ENCODE data around the gene MSMB. TPM values are rescaled to one million over a fixed set of nuclear protein-coding genes. Genes with fewer than 3 reads are reported as not detected.

Gene MSMB
- total RNA-seq, 1 donor = not detected

DNA sequence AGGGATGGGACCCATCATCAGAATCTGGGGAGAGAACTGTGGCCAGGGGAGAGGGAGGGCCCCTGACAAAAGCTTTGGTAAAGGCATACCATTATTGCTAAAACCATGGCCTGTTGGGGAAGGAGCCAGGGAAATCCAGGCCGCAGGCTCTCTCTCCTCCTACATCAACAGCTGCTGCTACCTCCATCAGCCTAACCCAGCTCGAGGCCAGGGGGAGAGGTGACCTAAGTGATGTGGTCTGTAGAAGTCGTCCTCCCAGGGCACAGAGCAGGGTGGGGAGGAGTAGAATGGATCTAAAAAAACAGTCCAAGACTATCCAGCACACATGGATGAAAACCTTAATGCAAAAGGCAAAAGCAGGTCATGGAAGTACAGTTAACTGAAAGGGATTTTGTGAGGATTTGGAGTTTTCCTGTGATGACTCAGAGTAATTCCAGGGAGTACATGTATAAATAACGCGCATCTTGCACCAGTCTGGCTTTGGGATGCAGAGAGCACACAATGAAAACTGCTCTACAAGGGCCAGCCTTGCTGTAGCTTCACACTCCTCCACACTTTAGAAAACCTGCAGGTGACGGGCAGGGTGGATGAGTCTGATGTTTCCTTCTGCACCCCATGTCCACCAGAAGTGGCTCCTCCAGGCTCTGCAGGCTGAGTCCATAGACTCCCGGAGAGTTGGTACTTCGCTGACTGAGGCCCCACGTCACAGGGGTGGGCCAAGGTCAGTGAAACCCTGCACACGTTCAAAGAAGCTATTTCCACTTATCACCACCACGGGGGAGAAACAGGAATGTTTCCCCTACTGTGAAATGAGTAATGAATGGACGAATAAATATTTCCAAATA is 38.5 kb upstream of the MSMB start:
- Histone ChIP-seq H3K9me3 (ENCODE audit: low read depth, low read length) (no peaks in the 10 kb centered on the region), H4K20me1 (ENCODE audit: insufficient read depth, low read length) (no peaks in the 10 kb centered on the region), H3K79me2 (ENCODE audit: insufficient read depth, low read length) (no peaks in the 10 kb centered on the region), H3K27ac (ENCODE audit: low read depth, low read length) (no peak overlapping the region), H3K27me3 (ENCODE audit: insufficient read depth, low read length) (no peaks in the 10 kb centered on the region), H3K36me3 (ENCODE audit: insufficient read depth, low read length) (no peaks in the 10 kb centered on the region), H3K4me1 (ENCODE audit: insufficient read depth, low read length) (no peaks in the 10 kb centered on the region), H2AFZ (ENCODE audit: low read length) (no peak overlapping the region), H3K4me2 (ENCODE audit: insufficient read depth, low read length) (no peak overlapping the region), H3K4me3 (ENCODE audit: insufficient read depth, low read length) (no peak overlapping the region)
- TF ChIP-seq, protein P1, sequence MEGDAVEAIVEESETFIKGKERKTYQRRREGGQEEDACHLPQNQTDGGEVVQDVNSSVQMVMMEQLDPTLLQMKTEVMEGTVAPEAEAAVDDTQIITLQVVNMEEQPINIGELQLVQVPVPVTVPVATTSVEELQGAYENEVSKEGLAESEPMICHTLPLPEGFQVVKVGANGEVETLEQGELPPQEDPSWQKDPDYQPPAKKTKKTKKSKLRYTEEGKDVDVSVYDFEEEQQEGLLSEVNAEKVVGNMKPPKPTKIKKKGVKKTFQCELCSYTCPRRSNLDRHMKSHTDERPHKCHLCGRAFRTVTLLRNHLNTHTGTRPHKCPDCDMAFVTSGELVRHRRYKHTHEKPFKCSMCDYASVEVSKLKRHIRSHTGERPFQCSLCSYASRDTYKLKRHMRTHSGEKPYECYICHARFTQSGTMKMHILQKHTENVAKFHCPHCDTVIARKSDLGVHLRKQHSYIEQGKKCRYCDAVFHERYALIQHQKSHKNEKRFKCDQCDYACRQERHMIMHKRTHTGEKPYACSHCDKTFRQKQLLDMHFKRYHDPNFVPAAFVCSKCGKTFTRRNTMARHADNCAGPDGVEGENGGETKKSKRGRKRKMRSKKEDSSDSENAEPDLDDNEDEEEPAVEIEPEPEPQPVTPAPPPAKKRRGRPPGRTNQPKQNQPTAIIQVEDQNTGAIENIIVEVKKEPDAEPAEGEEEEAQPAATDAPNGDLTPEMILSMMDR (IDR thresholded peaks at IDR 0.05; ENCODE audit: extremely low read depth, low read depth, low read length) = no peak
- DNase-seq (ENCODE audit: insufficient read length, low spot score, missing footprints) = no peak

DNA sequence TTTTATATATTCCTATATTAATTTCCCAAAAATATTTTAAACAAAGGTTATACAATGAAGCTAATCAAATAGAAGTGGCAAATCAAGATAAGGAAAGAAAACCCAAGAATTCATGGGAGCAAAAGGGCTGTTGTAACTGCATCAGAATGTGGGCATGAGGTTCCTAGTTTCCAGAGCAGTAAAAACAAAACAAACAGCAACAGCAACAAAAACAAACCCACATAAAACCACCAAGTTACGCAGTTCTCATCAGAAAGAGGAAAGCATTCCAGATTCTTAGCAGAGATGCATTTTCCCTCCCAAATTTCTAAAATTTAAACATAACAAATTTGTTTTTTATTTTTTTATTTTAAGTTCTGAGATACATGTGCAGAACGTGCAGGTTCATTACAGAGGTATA is 34.8 kb upstream of the MSMB start:
- TF ChIP-seq, protein P1 (IDR thresholded peaks at IDR 0.05; ENCODE audit: extremely low read depth, low read depth, low read length) = no peak
- no peak for DNase-seq (ENCODE audit: insufficient read length, low spot score, missing footprints)
- no peak overlapping the region for H3K27ac ChIP-seq (ENCODE audit: low read depth, low read length)

DNA sequence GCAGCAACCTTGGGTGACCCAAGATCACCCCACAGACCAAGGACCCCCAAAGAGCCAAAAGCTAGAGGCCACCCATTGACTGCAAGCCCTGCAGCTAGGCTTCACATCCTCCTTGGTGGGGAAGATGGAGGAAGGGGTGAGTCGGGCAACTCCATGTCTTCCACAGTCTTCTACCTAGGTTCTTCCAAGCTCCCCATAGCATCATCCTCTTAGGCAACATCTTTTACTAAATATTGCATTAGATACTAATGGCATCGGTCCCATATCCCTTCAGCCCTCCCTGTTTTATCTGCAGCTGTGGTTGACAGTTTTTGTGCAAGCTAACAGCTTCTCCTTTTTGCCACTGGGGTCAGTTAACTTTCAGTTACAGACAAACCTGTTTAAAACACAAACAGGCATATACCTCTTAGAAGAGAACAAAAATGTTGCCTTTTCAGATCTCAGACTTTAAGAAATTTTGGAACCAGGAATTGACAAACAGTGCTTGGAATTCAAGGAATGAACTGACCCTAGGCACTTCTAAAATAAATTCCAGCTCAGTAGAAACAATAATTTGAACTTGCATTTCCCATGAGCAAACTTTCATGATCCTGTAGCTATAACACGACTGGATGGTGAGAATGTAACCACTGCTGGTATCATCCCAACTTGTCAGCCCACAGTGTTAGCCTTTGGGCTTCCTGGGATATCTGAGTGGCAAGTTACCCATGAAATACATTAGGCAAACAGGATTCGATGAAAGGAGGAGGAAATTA is 33.9 kb upstream of the MSMB start:
- Histone ChIP-seq H2AFZ (ENCODE audit: low read length) (no peak overlapping the region), H3K4me2 (ENCODE audit: insufficient read depth, low read length) (no peak overlapping the region), H3K36me3 (ENCODE audit: insufficient read depth, low read length) (no peaks in the 10 kb centered on the region), H3K4me3 (ENCODE audit: insufficient read depth, low read length) (no peak overlapping the region), H3K4me1 (ENCODE audit: insufficient read depth, low read length) (no peaks in the 10 kb centered on the region), H3K27me3 (ENCODE audit: insufficient read depth, low read length) (no peaks in the 10 kb centered on the region), H3K9me3 (ENCODE audit: low read depth, low read length) (no peaks in the 10 kb centered on the region), H4K20me1 (ENCODE audit: insufficient read depth, low read length) (no peaks in the 10 kb centered on the region), H3K27ac (ENCODE audit: low read depth, low read length) (no peak overlapping the region), H3K79me2 (ENCODE audit: insufficient read depth, low read length) (no peaks in the 10 kb centered on the region)
- peak; percentile 38 for DNase-seq (ENCODE audit: insufficient read length, low spot score, missing footprints)
- TF ChIP-seq, protein P1 (IDR thresholded peaks at IDR 0.05; ENCODE audit: extremely low read depth, low read depth, low read length) = no peak

More for the DNA sequence above, 34.8 kb upstream of the MSMB start:
- no peaks in the 10 kb centered on the region for H4K20me1 ChIP-seq (ENCODE audit: insufficient read depth, low read length)
- H3K9me3 ChIP-seq (ENCODE audit: low read depth, low read length) = no peaks in the 10 kb centered on the region
- no peak overlapping the region for H3K4me3 ChIP-seq (ENCODE audit: insufficient read depth, low read length)
- H3K27me3 ChIP-seq (ENCODE audit: insufficient read depth, low read length) = no peaks in the 10 kb centered on the region
- no peaks in the 10 kb centered on the region for H3K79me2 ChIP-seq (ENCODE audit: insufficient read depth, low read length)
- H3K4me2 ChIP-seq (ENCODE audit: insufficient read depth, low read length) = no peak overlapping the region
- no peaks in the 10 kb centered on the region for H3K4me1 ChIP-seq (ENCODE audit: insufficient read depth, low read length)
- H3K36me3 ChIP-seq (ENCODE audit: insufficient read depth, low read length) = no peaks in the 10 kb centered on the region
- no peak overlapping the region for H2AFZ ChIP-seq (ENCODE audit: low read length)

Measured in osteoblast (primary cell).